Measurements from ENCODE around the gene PRDM16.

PRDM16 gene

DNA sequence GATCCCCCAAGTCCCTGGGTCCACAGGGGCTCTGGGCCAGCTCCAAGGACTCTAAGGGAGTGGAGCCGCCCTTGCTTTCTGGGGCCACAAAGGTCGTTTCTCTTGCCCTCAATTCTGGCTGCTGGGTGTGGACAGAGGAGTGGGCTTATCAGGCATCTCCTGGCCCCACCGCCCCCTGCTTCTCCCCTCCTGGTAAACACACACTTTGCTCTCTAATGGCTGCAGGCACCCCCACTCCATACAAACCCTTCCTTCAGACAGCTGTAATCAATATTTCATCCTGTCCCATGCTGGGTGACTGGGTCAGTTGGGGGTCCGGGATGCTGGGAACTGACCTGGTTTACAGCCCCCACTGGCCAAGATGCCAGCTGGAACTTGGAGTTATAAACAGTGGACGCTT, 67.5 kb downstream of the PRDM16 start:
- TF ChIP-seq CTCF (conservative IDR thresholded peaks at IDR 0.05) (no peak), ZFX (IDR thresholded peaks at IDR 0.05) (no peak)
- no peak overlapping the region for H3K27ac ChIP-seq

DNA sequence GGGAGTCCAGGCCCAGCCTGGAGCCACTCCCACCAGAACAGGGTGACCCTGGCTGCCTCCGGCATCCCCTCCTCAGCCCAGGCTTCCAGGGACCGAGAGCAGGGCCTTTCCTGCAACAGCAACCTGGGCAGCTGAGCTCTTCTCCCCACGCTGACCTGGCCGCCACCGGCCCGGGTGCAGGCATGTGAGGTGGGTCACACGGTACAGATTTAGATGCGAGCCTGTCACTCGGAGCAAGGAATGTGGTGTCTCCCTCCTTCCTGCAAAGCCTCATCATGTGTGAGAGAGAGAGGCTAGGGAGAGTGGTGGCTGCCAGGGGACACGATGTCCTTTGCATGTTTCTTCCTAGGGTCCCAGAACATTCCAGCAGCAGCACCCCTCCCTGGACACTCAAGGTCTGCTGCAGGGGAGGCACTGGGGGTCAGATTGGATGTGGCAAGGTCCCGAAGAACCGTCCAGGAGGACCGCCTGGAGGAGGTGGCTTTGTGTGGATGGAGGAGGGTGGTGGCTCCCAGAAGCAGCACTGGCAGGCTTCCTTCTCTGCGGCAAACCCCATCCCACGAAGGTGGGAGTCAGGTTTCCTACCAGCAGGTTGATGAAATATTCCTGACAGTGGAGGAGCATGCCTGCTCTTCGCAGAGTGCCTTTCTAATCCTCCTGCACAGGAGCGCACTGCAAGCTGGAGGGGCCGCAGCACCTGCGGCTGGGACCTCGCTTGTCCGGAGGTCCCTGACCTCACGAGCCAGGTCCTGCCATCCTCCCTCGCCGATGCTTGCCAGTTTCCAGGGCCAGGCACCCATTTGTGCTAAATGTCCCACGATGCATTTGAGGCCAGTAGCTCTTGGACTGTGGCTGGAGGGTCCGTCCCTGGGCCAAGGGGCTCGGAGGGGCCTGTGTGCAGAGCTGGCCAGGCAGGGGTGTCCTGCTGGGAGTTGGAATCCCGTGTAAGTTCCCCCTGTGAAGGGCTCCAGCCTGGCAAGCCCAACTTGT, 68.4 kb downstream of the PRDM16 start:
- H3K27ac ChIP-seq: no peak overlapping the region
- TF ChIP-seq CTCF (conservative IDR thresholded peaks at IDR 0.05) (no peak), ZFX (IDR thresholded peaks at IDR 0.05) (no peak)

DNA sequence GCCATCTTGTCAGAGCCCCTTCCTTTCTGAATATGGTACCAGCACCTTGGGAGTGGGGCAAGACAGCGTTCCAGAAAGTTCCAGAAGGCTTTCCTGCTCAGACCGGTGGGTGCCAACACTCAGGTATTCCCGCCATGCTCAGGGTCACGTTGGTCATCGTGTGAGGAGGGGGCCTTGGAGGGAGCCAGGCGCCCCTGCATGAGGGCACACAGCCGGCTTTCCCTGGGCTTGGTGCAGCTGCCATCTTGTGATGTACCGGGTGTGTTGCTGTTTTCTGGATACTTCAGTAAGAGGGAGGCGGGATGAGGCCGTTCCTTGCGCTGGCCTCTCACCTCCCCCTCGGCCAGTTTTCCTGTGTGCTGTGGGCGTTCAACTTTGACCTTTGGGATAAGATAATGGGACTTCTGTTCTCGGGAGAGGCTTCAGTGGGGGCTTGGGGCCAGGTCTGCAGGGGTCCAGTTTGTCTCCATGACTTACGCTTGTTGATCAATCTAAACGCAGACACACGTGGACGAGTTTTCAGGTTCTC, 69.7 kb downstream of the PRDM16 start:
- no peak for TF ChIP-seq CTCF (conservative IDR thresholded peaks at IDR 0.05)
- no peak for TF ChIP-seq ZFX (IDR thresholded peaks at IDR 0.05)

DNA sequence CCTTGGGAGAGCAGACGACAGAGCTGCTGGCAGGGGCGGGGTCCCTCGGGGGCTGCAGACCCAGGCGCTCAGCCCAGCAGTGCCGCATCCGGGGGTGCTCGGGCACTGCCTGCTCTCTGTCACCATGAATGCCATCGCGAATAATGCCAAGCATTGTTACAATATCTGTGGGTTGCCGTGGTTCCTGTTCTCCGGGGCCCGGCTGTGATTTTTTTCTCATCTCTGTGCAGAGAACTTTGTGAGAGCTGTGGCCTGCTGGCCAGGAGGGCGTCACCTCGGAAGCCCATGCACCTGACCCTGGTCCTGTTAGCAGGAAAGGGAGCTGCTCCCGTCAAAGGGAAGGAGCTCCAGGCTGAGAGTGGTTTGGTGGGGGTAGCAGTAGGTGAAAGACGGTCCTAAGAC, 70.4 kb downstream of the PRDM16 start:
- TF ChIP-seq ZFX (IDR thresholded peaks at IDR 0.05): no peak
- TF ChIP-seq CTCF (conservative IDR thresholded peaks at IDR 0.05): no peak
- no peak overlapping the region for H3K27ac ChIP-seq

More for the DNA sequence above, 69.7 kb downstream of the PRDM16 start:
- no peak overlapping the region for H3K27ac ChIP-seq

- TF ChIP-seq ZFX (IDR thresholded peaks at IDR 0.05) (no peak), CTCF (conservative IDR thresholded peaks at IDR 0.05) (no peak)
- H3K27ac ChIP-seq: no peak overlapping the region
Measured at GRCh38 chr1:3139871-3140361, 70.9 kb downstream of the PRDM16 start.

DNA sequence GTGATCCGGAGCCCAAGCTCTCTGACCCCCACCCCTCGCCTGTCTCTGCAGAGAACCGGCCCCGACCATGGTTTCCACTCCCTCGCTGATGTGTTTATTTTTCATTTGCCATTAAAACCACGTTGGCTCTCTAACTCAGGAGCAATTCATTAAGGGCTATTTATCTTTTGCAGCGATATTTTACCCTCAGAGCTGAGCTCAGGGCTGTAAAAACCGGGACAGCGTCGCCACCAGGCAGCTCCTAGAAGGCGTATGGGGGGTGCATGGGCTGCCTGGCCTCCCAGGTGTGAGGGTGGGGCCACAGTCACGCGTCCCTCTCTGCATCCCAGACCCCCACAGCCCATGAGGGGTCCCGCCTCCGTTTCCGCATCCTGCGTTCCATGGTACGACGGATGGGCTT, 71.4 kb downstream of the PRDM16 start:
- TF ChIP-seq ZFX (IDR thresholded peaks at IDR 0.05) (no peak), CTCF (conservative IDR thresholded peaks at IDR 0.05) (no peak)
- H3K27ac ChIP-seq: no peak overlapping the region

GRCh38 chr1:3141129-3141528, 72.1 kb downstream of the PRDM16 start:
- TF ChIP-seq CTCF (conservative IDR thresholded peaks at IDR 0.05) (no peak), ZFX (IDR thresholded peaks at IDR 0.05) (no peak)

More at GRCh38 chr1:3141129-3141528, 72.1 kb downstream of the PRDM16 start:
- no peak overlapping the region for H3K27ac ChIP-seq

Data from C4-2B (cell line).